ENCODE data around the gene DDX20. TPM values are rescaled to one million over a fixed set of nuclear protein-coding genes. Genes with fewer than 3 reads are reported as not detected.
"Not testable (repeated sequence)": the region's sequence is repeated elsewhere in the genome, so short reads cannot be mapped to it uniquely, and the experiment has no call there.

Gene DDX20
- total and polyA plus RNA-seq, 4 donors = 3.9 to 8.8 (median 6.9) TPM

DNA sequence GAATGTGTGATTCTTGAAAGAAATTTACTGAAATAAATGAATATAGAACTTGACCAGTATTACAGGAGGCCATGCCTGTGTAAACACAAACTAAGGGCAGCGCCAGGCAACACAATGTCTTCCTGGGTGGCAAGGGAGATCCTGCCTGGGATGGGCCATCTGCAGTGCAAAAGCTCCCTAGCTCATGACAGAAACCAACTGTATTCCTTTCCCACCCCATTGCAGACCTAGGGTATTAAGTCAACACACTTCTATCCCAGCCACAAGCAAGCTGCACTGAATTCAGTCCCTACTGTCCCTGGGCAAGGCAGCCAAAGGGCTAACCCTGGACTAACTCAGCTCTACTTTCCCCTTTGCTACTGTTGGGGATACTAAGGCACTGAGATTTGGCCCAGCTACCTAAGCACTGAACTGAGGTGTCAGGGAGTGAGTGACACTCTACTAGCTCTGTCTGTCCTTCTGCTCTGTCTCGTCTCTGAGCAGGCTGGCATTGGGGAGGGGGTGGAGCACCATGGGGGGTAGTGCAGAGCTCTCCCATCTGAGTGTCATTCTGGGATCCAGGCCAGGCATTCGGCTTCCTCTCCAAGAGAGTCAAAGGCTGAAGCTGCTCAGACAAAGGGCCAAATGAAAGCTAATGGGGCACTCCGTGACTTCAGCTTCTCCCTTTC lies 19.0 kb upstream of the DDX20 start:
- Histone ChIP-seq H3K4me3 (ENCODE audit: low read length in 2 of 2) (no peak overlapping the region), H3K4me1 (ENCODE audit: control insufficient read depth in 1 of 2, insufficient read depth in 2 of 2, low read length in 2 of 2) (no peaks in the 10 kb centered on the region), H3K27ac (ENCODE audit: low read depth in 1 of 2, low read length in 2 of 2) (no peak overlapping the region), H3K9me3 (ENCODE audit: control insufficient read depth, low read length) (no peaks in the 10 kb centered on the region), H3K27me3 (ENCODE audit: control insufficient read depth in 1 of 2, insufficient read depth in 2 of 2, low read length in 1 of 2) (no peaks in the 10 kb centered on the region), H3K36me3 (ENCODE audit: control insufficient read depth in 1 of 2, insufficient read depth in 2 of 2, low read length in 1 of 2) (no peaks in the 10 kb centered on the region)
- intact Hi-C loops (cut with DNase I) = no loop called here
- WGBS, 2 donors = 57 to 71% methylated on average over 4 of the region's 4 CpGs
- DNase-seq = peak in 1 of 2 donors; percentile 60
- ATAC-seq (ENCODE audit: low FRiP score) = no peak

DNA sequence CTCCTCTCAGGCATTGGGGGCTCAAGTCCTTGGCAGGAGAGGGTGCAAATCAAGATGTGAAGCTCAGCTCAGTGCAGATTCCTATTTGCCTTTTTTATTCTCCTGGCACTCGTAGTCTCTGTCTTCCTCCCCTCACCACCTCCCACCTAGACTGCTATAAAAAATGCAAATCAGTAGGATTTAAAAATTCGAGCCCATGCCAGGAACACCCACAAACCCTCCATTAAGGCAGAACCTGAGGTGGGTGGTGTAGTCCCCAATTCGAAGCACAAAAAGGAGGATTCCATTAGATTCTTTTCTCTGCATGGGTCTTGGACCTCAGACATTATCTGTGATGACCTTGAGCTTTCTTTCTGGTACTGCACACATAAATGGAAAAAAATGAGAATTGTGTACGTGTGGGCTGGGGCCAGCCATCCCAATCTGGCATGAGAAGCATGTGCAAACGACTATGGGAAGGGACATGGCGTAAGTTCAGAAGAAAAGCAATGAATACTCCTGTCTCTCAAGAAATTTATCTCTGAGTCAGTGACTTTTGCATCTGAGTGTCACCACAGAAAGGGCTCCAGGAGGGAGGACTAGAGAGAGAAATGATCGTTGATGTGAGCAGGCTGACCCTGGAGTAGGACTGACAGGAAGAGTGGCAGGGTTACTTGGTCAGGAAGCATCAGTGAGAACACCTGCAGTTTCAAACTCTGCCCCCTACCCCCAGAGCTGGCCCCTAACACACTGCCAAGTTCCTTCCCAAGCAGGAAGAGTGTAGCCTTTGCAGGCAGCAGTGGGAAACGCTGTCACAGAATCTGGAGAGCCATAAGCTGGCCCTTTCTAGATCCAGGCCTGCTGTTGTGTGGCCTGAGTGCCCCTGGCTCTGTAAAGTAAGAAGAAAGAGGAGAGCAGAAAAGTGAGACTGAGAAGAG lies 18.2 kb upstream of the DDX20 start:
- ATAC-seq (ENCODE audit: low FRiP score) (no peak), DNase-seq (no peak)
- no peaks in the 10 kb centered on the region for H3K9me3 ChIP-seq (ENCODE audit: control insufficient read depth, low read length)
- no peak overlapping the region for H3K27ac ChIP-seq (ENCODE audit: low read depth in 1 of 2, low read length in 2 of 2)
- intact Hi-C loops (cut with DNase I) = loop anchor here in 1 of 2 donors (1.0 kb wide), 1 partner anchor 116 kb away; no protein-coding TSS in a partner anchor
- no peaks in the 10 kb centered on the region for H3K27me3 ChIP-seq (ENCODE audit: control insufficient read depth in 1 of 2, insufficient read depth in 2 of 2, low read length in 1 of 2)
- WGBS, 2 donors = 63% methylated on average over 8 of the region's 8 CpGs
- no peak overlapping the region for H3K4me3 ChIP-seq (ENCODE audit: low read length in 2 of 2)
- no peaks in the 10 kb centered on the region for H3K4me1 ChIP-seq (ENCODE audit: control insufficient read depth in 1 of 2, insufficient read depth in 2 of 2, low read length in 2 of 2)
- H3K36me3 ChIP-seq (ENCODE audit: control insufficient read depth in 1 of 2, insufficient read depth in 2 of 2, low read length in 1 of 2) = no peaks in the 10 kb centered on the region

DNA sequence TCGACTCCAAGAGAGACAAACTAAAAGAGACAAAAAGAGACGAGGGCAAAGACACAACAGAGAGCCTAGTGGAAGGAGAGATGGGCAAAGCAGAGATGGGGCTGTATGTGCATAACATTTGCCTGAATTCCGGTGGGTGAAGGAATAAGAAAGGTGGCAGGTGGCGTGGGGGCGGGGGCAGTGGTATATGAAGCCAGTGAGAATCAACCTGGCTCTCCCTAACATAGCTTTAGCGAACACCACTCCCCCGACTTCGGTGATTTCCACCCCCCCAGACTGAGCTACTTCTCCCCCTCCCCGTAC lies 17.6 kb upstream of the DDX20 start:
- no peak for ATAC-seq (ENCODE audit: low FRiP score)
- H3K27ac ChIP-seq (ENCODE audit: low read depth in 1 of 2, low read length in 2 of 2) = no peak overlapping the region
- H3K27me3 ChIP-seq (ENCODE audit: control insufficient read depth in 1 of 2, insufficient read depth in 2 of 2, low read length in 1 of 2) = no peaks in the 10 kb centered on the region
- intact Hi-C loops (cut with DNase I) = loop anchor here in 1 of 2 donors (1.0 kb wide), 1 partner anchor 117 kb away; no protein-coding TSS in a partner anchor
- peak overlapping the region in 1 of 2 donors; percentile 47 for H3K4me3 ChIP-seq (ENCODE audit: low read length in 2 of 2)
- no peaks in the 10 kb centered on the region for H3K4me1 ChIP-seq (ENCODE audit: control insufficient read depth in 1 of 2, insufficient read depth in 2 of 2, low read length in 2 of 2)
- H3K36me3 ChIP-seq (ENCODE audit: control insufficient read depth in 1 of 2, insufficient read depth in 2 of 2, low read length in 1 of 2) = no peaks in the 10 kb centered on the region
- no peaks in the 10 kb centered on the region for H3K9me3 ChIP-seq (ENCODE audit: control insufficient read depth, low read length)
- no peak for DNase-seq
- 9 to 10% methylated on average over 9 of the region's 9 CpGs for WGBS, 2 donors

DNA sequence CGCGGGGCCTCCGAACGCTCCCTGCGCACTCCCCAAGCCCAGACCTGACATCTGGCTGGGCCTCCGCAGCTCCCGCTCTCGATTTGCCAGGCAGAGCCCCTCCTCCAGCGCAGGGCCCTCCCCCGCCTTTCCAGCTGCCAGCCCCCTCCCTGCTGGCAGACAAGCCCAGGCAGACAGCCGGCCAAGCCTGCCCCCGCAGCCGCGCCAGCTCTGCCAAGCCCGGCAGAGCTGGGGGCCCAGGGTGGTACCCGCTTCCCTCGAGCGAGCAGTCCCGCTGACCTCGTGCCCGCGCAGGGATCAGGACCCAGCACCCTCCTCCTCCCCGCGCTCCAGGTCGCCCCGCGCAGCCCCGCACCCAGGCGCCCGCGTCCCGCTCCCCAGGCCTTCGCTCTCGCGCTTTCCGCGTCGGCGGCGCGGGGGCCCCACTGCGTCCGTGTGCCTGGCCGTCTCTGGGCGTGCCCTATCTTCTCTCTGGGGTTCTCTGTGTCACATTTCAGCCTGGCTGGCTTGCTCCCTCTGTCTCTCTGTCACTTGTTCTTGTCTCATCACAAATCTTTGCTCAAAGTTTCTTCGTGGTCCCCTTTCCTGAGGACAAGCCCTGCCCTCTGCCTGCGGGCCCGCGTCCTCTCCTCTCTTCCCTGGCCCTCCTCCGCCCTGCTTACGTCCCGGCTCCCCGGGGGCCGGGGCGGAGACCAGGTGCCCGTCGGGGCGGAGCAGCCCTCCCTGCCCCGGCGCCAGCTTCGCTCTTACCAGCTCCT lies 17.1 kb upstream of the DDX20 start:
- 0 to 1% methylated on average over 38 to 61 of the region's 61 CpGs for WGBS, 2 donors
- no peaks in the 10 kb centered on the region for H3K4me1 ChIP-seq (ENCODE audit: control insufficient read depth in 1 of 2, insufficient read depth in 2 of 2, low read length in 2 of 2)

DNA sequence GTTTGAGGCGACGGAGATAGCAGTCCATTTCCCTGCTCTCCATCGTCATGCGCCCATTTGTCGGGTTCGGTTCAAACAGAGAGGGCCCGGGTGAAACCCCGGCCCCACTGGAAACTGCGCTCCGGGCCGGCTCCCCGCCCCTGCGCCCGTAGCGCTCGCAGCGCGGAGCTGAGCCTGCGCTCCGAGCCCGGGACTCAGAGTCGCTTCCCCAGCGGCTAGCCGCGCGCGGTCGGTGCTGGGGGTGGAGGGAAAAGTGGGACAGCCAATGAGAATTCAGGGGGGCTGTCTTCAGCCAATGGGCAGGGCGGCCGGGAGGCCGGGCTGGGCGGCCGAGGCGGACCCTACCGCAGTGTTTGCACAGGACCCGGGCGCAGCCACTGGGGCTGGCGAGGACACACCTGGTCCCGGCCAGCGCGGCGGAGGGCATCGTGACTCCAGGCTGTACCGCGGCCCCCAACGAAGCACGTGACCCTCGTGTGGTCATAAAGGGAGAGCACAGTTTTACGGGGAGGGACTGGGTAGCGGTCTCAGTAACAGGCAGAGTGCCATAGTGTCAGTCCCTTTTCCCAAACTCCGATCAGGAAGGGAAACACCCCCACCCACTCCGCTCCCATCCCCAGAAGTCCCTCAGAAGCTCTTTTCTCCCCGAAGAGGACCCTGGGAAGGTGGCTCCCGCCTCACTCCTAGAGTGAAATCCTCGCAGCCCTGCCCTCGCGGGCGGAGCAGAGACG lies 16.3 kb upstream of the DDX20 start, which contains the start of gene INKA2:
INKA2 (minus strand) TSS at position 202 of the 731 bp plus-strand sequence; CDS start at position 49, 153 bp downstream.
- Histone ChIP-seq H3K36me3 (ENCODE audit: control insufficient read depth in 1 of 2, insufficient read depth in 2 of 2, low read length in 1 of 2) (no peaks in the 10 kb centered on the region), H3K4me1 (ENCODE audit: control insufficient read depth in 1 of 2, insufficient read depth in 2 of 2, low read length in 2 of 2) (no peaks in the 10 kb centered on the region), H3K27ac (ENCODE audit: low read depth in 1 of 2, low read length in 2 of 2) (peak within 1 kb of the TSS; percentile 79 to 95), H3K27me3 (ENCODE audit: control insufficient read depth in 1 of 2, insufficient read depth in 2 of 2, low read length in 1 of 2) (no peaks in the 10 kb centered on the region), H3K9me3 (ENCODE audit: control insufficient read depth, low read length) (no peaks in the 10 kb centered on the region), H3K4me3 (ENCODE audit: low read length in 2 of 2) (peak within 1 kb of the TSS; percentile 47 to 74)
- 0 to 1% methylated on average over 53 to 59 of the region's 59 CpGs for WGBS, 2 donors
- intact Hi-C loops (cut with DNase I) = no loop called here
- DNase-seq (peak; percentile 93 to 95), ATAC-seq (ENCODE audit: low FRiP score) (peak; percentile 94)

More for the DNA sequence above, 17.1 kb upstream of the DDX20 start:
- DNase-seq = peak; percentile 86 to 92
- peak; percentile 75 for ATAC-seq (ENCODE audit: low FRiP score)
- Histone ChIP-seq H3K4me3 (ENCODE audit: low read length in 2 of 2) (peak overlapping the region; percentile 47 to 74), H3K36me3 (ENCODE audit: control insufficient read depth in 1 of 2, insufficient read depth in 2 of 2, low read length in 1 of 2) (no peaks in the 10 kb centered on the region), H3K9me3 (ENCODE audit: control insufficient read depth, low read length) (no peaks in the 10 kb centered on the region), H3K27me3 (ENCODE audit: control insufficient read depth in 1 of 2, insufficient read depth in 2 of 2, low read length in 1 of 2) (no peaks in the 10 kb centered on the region), H3K27ac (ENCODE audit: low read depth in 1 of 2, low read length in 2 of 2) (peak overlapping the region; percentile 15 to 95)
- intact Hi-C loops (cut with DNase I) = loop anchor here in 1 of 2 donors (1.0 kb wide), 1 partner anchor 117 kb away; no protein-coding TSS in a partner anchor

DNA sequence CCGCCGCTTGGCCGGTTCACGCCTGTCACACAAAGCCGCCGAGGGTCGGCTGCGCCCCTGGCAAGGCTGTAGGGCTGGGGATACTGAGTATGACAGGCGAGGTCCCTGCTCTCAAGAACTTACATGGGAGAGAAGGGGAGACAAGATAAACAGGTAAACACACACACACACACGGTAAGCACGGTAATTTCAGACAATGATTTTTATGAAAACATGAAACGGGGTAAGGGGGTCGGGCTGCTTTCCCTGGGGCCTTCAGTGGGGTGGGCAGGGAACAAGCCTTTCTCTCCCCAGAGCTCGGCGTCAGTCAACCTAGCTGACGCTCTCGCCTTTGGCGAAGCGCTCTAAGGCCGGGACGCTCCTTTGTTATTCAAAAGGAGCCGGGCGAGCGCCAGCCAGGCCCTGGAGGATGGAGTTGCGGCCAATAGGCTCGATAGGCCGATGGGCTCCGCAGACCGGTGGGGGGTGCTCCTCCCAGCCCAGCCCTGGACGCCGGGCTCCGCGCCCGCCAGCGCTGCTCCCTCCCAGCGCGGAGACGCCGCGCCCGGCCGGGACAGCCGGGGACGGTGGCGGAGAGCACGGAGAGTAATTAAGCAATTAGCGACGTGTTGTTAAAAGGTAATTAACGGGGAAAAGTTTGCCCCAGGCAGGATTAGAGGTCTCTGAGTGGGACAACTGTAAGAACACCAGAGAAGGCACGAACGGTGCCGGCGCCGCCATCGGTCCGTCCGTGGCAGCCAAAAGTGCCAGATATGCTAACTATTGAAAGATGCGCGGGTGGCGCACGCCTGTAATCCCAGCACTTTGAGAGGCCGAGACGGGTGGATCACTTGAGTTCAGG lies 15.6 kb upstream of the DDX20 start:
- DNase-seq (peak; percentile 82 to 94), ATAC-seq (ENCODE audit: low FRiP score) (peak; percentile 77)
- WGBS, 2 donors = 1% methylated on average over 63 of the region's 63 CpGs
- H3K27ac ChIP-seq (ENCODE audit: low read depth in 1 of 2, low read length in 2 of 2) = peak overlapping the region; percentile 79 to 95
- H3K4me3 ChIP-seq (ENCODE audit: low read length in 2 of 2) = peak overlapping the region; percentile 47 to 74
- no peaks in the 10 kb centered on the region for H3K36me3 ChIP-seq (ENCODE audit: control insufficient read depth in 1 of 2, insufficient read depth in 2 of 2, low read length in 1 of 2)
- no peaks in the 10 kb centered on the region for H3K9me3 ChIP-seq (ENCODE audit: control insufficient read depth, low read length)
- H3K4me1 ChIP-seq (ENCODE audit: control insufficient read depth in 1 of 2, insufficient read depth in 2 of 2, low read length in 2 of 2) = no peaks in the 10 kb centered on the region
- H3K27me3 ChIP-seq (ENCODE audit: control insufficient read depth in 1 of 2, insufficient read depth in 2 of 2, low read length in 1 of 2) = no peaks in the 10 kb centered on the region
- intact Hi-C loops (cut with DNase I) = no loop called here

DNA sequence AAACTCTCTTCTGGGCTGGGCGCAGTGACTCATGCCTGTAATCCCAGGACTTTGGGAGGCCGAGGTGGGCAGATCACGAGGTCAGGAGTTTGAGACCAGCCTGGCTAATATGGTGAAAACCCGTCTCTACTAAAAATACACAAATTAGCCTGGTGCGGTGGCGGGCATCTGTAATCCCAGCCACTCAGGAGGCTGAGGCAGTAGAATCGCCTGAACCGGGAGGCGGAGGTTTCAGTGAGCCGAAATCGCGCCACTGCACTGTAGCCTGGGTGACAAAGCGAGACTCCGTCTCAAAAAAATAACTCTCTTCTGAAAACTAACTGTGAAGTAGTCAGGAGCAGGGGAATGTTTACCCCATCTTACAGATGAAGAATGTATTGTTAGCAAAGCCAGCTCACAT lies 13.4 kb upstream of the DDX20 start:
- H3K4me3 ChIP-seq (ENCODE audit: low read length in 2 of 2); H3K36me3 ChIP-seq (ENCODE audit: control insufficient read depth in 1 of 2, insufficient read depth in 2 of 2, low read length in 1 of 2); H3K9me3 ChIP-seq (ENCODE audit: control insufficient read depth, low read length); H3K4me1 ChIP-seq (ENCODE audit: control insufficient read depth in 1 of 2, insufficient read depth in 2 of 2, low read length in 2 of 2); DNase-seq; H3K27ac ChIP-seq (ENCODE audit: low read depth in 1 of 2, low read length in 2 of 2); H3K27me3 ChIP-seq (ENCODE audit: control insufficient read depth in 1 of 2, insufficient read depth in 2 of 2, low read length in 1 of 2); ATAC-seq (ENCODE audit: low FRiP score); intact Hi-C loops (cut with DNase I): not testable (repeated sequence)
- WGBS, 2 donors = 96 to 98% methylated on average over 14 of the region's 14 CpGs
